ENCODE measurements around the gene NARF.
"Not testable (repeated sequence)": the region's sequence is repeated elsewhere in the genome, so short reads cannot be mapped to it uniquely, and the experiment has no call there.

- TF ChIP-seq CTCF (IDR thresholded peaks at IDR 0.05; ENCODE audit: poor library complexity); EZH2 (IDR thresholded peaks at IDR 0.05; ENCODE audit: borderline replicate concordance): not testable (repeated sequence)
These were observed 53.1 kb downstream of the NARF start for GRCh38 chr17:82511642-82512041.
